Tibial nerve (tissue), 4 donors: Measurements from ENCODE around the gene TMEM170B. TPM values are rescaled to one million over a fixed set of nuclear protein-coding genes. Genes with fewer than 3 reads are reported as not detected.

Experiments
- DNase-seq, 2 donors: peaks; one replicate each; pipeline ENCODE4 v3.0.0-alpha.2; 2019; ENCODE audit warnings: low spot score in 2 of 2
- H3K27ac ChIP-seq, 4 donors: fragments of 200-600 bp; sonication (generic) in 3 of 4; one replicate each; pipeline ENCODE4 v1.5.1; 2017 to 2019; ENCODE audit warnings: mild to moderate bottlenecking in 1 of 4
- H3K27me3 ChIP-seq, 2 donors: fragments of 200-600 bp; sonication (generic) in 1 of 2; one replicate each; pipeline versions ENCODE4 v1.5.1 to v1.6.0; 2017 to 2019
- H3K36me3 ChIP-seq, 3 donors: fragments of 200-600 bp; sonication (generic); one replicate each; pipeline ENCODE4 v1.5.1; 2018 to 2019
- H3K4me1 ChIP-seq, 4 donors: fragments of 200-600 bp; sonication (generic) in 3 of 4; one replicate each; pipeline ENCODE4 v1.5.1; 2017 to 2019
- H3K4me3 ChIP-seq, 4 donors: fragments of 200-600 bp; sonication (generic) in 3 of 4; one replicate each; pipeline ENCODE4 v1.5.1; 2017 to 2019; ENCODE audit warnings: mild to moderate bottlenecking in 1 of 4, moderate library complexity in 1 of 4
- H3K9me3 ChIP-seq, 4 donors: fragments of 200-600 bp; sonication (generic) in 3 of 4; one replicate each; pipeline ENCODE4 v1.5.1; 2017 to 2019
- EP300 ChIP-seq, 2 donors: sonication (generic); formaldehyde crosslinking; IDR thresholded peaks; one replicate each; pipeline ENCODE4 v1.6.1; 2017; ENCODE audit warnings: antibody characterized with exemption in 2 of 2, mild to moderate bottlenecking in 1 of 2
- POLR2A ChIP-seq, 2 donors: fragments of 450-650 bp; IDR thresholded peaks; one replicate each; pipeline ENCODE4 v1.6.1; 2017; ENCODE audit warnings: antibody characterized with exemption in 2 of 2, mild to moderate bottlenecking in 2 of 2, moderate library complexity in 2 of 2
- WGBS, 2 donors: methylation state at CpG; one replicate each; pipeline ENCODE4 v1.1.5; 2018; 5-methylcytosine and 5-hydroxymethylcytosine counted together
- total RNA-seq, 4 donors: library from RNA; depleted of rRNA; stranded (reverse); fragments of >200 nt; gene quantifications; one replicate each; pipeline ENCODE4 v1.1.0, GENCODE V29; 2016
- TF ChIP-seq, protein P1 (sequence below), 5 experiments: fragments of 200-600 bp in 3 of 5; fragments of 450-650 bp in 2 of 5; sonication (generic) in 3 of 5; IDR thresholded peaks; one replicate each; pipeline ENCODE4 v1.5.1; 2016 to 2019; ENCODE audit warnings: antibody characterized with exemption in 5 of 5, mild to moderate bottlenecking in 3 of 5, moderate library complexity in 2 of 5

Gene TMEM170B, protein sequence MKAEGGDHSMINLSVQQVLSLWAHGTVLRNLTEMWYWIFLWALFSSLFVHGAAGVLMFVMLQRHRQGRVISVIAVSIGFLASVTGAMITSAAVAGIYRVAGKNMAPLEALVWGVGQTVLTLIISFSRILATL
- 1 to 10 TPM; 6.1 to 8.7 (median 7.4) TPM for total RNA-seq

DNA sequence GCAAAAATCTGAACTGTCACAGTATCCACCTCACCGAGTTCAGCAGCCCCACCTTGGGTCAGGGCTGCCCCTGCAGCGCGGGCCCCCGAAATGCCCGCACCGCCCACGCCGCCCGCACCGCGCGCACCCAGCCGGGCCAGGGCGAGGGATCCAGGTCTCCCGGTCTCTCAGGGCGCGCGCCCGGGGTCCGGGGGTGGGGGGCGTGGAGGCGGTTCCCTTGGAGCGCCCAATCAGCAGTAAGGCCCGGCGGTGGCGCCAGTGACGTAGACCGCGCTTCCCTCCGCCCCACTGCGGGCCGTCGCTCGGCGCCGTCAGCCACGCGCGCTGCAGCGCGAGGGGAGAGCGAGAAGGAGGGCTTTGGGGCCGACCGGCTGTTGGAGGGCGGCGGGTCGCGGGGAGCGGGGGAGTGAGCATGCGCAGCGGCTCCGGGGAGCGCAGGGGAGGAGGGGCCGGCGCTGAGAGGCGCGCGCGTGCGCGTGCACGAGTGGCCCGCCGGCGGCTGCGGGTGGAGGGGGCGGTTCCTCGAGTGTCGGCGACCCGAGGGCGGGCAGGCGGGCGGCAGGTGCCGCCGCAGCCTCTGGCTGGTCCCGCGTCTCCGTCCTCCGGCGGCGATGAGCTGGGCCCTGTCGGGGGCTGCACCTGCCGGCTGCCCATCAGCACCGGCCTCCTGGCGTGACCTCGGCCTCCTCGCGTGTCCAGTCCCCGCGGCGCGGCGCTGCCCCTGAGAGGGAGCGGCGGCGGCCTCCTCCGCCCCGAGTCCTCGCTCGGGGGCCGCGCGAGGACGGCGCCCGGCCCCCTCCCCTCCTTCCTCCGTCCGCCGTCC is at the start of gene TMEM170B:
TSS of gene TMEM170B (plus strand) at position 521 of the 823 bp plus-strand sequence. CDS start 529 bp downstream, outside the sequence.
- Histone ChIP-seq H3K36me3 (no peaks in the 10 kb centered on the region), H3K27me3 (no peaks in the 10 kb centered on the region), H3K9me3 (no peaks in the 10 kb centered on the region), H3K4me1 (peaks cover 0 to 28% (median 2%) of the 10 kb centered on the region in 4 donors), H3K4me3 (peak within 1 kb of the TSS; percentile 72 to 98 (median 86)), H3K27ac (peak within 1 kb of the TSS; percentile 87 to 92 (median 90))
- WGBS, 2 donors = 1% methylated on average over 41 to 55 of the region's 110 CpGs
- TF ChIP-seq, protein P1, sequence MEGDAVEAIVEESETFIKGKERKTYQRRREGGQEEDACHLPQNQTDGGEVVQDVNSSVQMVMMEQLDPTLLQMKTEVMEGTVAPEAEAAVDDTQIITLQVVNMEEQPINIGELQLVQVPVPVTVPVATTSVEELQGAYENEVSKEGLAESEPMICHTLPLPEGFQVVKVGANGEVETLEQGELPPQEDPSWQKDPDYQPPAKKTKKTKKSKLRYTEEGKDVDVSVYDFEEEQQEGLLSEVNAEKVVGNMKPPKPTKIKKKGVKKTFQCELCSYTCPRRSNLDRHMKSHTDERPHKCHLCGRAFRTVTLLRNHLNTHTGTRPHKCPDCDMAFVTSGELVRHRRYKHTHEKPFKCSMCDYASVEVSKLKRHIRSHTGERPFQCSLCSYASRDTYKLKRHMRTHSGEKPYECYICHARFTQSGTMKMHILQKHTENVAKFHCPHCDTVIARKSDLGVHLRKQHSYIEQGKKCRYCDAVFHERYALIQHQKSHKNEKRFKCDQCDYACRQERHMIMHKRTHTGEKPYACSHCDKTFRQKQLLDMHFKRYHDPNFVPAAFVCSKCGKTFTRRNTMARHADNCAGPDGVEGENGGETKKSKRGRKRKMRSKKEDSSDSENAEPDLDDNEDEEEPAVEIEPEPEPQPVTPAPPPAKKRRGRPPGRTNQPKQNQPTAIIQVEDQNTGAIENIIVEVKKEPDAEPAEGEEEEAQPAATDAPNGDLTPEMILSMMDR (IDR thresholded peaks at IDR 0.05) = peak in 1 of 5 experiments; percentile 24
- TF ChIP-seq POLR2A (IDR thresholded peaks at IDR 0.05) = peak; percentile 69 to 71
- TF ChIP-seq EP300 (IDR thresholded peaks at IDR 0.05) = peak; percentile 64 to 89
- DNase-seq = peak; percentile 78 to 79

DNA sequence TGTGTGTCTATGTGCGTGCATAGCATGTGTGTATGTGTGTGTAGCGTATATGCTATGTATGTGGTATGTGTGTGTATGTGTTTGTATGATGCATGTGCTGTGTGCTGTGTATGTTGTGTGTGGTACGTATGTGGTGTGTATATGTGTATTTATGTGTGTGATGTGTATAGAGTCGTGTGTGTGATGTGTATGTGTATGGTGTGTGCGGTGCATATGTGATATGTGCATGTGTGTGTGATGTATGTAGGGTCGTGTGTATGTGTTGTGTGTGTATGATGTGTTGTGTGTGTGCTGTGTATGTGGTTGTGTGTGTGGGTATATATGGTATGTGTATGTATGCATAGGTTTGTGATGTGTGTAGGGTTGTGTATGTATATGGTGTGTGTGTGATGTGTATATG is 46.6 kb upstream of the TMEM170B start:
- TF ChIP-seq POLR2A (IDR thresholded peaks at IDR 0.05) (no peak), EP300 (IDR thresholded peaks at IDR 0.05) (no peak)
- TF ChIP-seq, protein P1 (IDR thresholded peaks at IDR 0.05) = no peak
- Histone ChIP-seq H3K9me3 (no peaks in the 10 kb centered on the region), H3K27me3 (no peaks in the 10 kb centered on the region), H3K4me3 (no peak overlapping the region), H3K27ac (no peak overlapping the region), H3K36me3 (no peaks in the 10 kb centered on the region), H3K4me1 (peaks cover 0 to 19% (median 0%) of the 10 kb centered on the region in 4 donors)
- DNase-seq = no peak
- 64 to 95% methylated on average over 6 of the region's 6 CpGs for WGBS, 2 donors

DNA sequence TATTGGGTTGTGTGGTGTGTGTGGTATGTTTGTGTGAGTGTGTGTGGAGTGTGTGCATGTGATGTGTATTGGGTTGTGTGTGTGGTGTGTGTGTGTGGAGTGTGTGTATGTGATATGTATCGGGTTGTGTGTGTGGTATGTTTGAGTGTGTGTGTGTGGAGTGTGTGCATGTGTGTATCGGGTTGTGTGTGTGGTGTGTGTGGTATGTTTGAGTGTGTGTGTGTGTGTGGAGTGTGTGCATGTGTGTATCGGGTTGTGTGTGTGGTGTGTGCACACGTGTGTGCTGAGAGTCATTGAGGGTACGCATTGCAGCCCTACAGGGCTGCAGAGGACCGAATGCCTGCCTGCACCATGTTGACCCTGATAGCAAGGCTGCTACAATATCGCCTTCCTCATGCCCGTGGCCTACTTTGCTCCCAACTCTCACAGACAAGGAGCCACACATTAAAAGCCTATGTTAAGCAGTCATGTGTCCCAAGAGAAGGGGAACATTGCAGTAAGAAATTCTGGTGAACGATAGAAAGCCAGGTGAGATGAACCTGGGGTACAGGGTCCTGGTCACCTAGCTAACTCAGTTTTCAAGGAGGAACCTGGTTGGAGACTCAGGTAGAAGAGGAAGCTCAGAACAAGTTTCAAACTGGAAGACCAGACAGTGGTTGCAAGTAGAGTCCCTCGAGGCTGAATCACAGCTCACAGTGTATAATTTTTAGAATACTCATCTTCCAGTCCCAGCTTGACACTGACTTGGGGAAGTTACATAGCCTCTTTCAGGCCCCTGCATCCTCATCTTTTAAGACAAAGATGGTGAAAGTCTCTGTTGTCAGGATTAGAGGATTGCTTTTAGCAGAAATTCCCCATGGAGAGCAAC is 45.7 kb upstream of the TMEM170B start:
- H3K27ac ChIP-seq = no peak overlapping the region
- no peak for TF ChIP-seq POLR2A (IDR thresholded peaks at IDR 0.05)
- TF ChIP-seq, protein P1 (IDR thresholded peaks at IDR 0.05) = no peak
- WGBS, 2 donors = 77 to 84% methylated on average over 10 of the region's 10 CpGs

DNA sequence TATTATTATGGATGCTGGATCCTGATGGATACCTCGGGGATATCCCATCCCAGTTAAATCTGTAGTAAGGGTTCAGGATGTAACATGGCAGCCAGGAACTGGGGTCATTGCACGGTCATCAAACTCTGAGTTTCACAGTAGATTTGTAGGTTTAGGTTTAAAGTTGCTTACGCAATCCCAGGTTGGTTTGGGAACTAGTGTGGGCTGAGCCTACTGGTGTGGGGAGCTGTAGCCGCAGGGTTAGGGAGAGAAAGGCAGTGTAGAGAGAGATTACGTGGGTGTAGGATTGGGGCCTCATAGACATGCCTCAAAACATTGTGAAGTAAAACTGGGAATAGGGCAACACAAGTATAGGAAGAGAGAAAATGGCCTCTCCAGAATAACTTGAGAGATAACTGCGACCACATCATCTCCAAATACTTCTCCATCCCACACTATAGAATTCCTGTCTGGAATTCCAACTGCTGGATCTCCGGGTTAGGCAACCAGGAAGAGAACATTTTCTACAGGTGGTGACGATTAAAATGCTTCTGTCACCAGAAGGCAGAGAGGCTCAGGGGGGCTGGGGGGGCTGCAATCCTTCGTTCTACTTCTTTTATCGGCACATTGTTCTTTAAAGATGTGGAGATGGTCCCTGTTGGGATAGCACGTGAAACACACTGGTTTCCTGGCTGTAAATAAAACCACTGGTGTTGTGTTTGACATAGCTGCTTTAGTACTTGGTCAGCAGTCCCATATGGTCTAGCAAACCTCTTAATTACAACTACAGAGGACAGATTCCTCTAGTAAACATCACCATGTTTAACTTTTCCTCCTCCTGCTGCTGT is 44.9 kb upstream of the TMEM170B start:
- no peaks in the 10 kb centered on the region for H3K27me3 ChIP-seq
- H3K4me1 ChIP-seq = peaks cover 0 to 23% (median 0%) of the 10 kb centered on the region in 4 donors
- DNase-seq = no peak
- no peak overlapping the region for H3K4me3 ChIP-seq
- no peaks in the 10 kb centered on the region for H3K36me3 ChIP-seq
- TF ChIP-seq, protein P1 (IDR thresholded peaks at IDR 0.05) = no peak
- no peak for TF ChIP-seq EP300 (IDR thresholded peaks at IDR 0.05)
- TF ChIP-seq POLR2A (IDR thresholded peaks at IDR 0.05) = no peak
- no peaks in the 10 kb centered on the region for H3K9me3 ChIP-seq
- H3K27ac ChIP-seq = no peak overlapping the region
- 82 to 84% methylated on average over 11 of the region's 11 CpGs for WGBS, 2 donors

More for the DNA sequence above, 45.7 kb upstream of the TMEM170B start:
- Histone ChIP-seq H3K4me1 (peaks cover 0 to 22% (median 0%) of the 10 kb centered on the region in 4 donors), H3K36me3 (no peaks in the 10 kb centered on the region), H3K4me3 (no peak overlapping the region), H3K27me3 (no peaks in the 10 kb centered on the region), H3K9me3 (no peaks in the 10 kb centered on the region)
- DNase-seq = no peak
